GM21381 (cell line): ENCODE measurements around the gene EXOC2.

Experiments used
- ATAC-seq: cut with Tn5 transposase; IDR thresholded peaks from one replicate; pipeline ENCODE4 v1.9.1; 2021; ENCODE audit warnings: mild to moderate bottlenecking, moderate library complexity; ENCODE audit not compliant: unreplicated experiment

The EXOC2 gene

DNA sequence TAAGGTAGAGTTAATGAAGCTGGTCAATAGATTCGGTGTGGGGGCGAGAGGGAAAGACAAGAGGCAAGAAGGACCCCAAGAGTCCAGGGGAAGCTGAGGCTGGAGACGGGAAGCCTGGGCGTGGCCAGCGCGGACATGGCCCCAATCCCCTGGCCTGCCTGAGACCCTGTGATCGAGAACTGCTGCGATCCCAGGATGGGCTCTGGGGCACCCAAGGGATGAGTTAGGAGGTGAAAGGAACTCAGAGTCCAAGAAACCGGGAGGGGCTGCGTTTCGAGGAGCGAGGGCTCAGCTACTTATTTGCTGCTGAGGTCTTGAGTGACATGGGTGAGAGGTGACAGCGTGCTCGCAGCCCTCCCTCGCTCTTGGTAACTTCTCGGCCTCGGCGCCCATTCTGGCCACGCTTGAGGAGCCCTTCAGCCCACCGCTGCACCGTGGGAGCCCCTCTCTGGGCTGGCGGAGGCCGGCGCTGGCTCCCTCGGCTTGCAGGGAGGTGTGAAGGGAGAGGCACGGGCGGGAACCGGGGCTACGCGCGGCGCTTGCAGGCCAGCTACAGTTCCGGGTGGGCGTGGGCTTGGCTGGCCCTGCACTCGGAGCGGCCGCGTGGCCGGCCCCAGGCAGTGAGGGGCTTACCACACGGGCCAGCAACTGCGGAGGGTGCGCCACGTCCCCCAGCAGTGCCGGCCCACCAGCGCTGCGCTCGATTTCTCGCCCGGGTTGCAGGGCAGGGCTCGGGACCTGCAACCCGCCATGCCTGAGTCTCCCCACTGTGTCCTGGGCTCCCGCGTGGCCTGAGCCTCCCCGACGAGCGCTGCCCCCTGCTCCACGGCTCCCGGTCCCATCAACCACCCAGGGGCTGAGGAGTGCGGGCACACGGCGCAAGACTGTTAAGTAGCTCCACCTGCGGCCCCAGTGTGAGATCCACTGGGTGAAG, 243.2 kb downstream of the EXOC2 start:
- no peak for ATAC-seq

DNA sequence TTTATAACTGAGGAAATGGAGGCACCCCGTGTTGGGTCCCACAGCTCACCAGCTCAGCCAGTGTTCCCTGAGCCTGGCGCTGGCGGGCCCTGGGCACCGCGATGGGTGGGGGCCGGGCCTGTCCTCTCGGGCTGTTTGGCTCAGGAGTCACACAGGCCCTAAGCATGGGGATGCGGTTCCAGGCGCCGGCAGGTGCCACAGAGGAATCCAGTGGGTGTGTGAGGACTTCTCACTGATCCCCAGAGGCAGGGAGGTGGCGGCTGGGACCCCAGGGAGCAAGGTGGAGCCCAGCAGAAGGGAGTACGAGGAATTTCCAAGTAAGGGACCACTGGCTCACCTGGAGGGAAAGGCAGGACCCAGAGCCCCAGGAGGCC, 243.9 kb downstream of the EXOC2 start:
- no peak for ATAC-seq

DNA sequence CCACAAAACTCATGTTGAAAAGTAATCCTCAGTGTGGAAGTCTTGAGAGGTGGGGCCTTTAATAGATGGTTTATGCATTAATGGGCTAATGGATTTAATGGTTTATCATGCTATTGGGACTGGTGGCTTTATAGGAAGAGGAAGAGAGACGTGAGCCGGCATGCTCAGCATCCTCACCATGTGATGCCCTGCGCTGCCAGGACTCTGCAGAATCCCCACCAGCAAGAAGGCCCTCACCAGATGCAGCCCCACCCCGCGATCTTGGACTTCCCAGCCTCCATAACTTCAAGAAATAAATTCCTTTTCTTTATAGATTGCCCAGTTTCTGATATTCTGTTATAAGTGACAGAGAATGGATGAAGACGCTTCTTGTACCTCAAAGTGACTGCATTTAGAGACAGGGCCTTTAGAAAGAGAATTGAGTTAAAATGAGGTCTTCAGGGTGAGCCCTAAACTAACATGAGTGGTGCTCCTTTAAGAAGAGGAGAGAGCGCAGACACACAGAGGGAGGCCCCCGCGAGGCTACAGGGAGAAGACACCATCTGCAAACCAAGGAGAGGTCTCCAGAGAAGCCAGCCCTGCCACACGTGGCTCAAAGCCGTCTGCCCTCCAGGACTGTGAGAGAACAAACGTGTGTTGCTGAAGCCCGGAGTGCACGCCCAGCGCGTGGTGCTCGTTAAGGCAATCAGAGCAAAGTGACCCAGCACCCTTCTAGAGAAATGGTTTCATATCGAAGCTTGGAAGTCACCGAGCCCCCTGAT, 244.5 kb downstream of the EXOC2 start:
- no peak for ATAC-seq

DNA sequence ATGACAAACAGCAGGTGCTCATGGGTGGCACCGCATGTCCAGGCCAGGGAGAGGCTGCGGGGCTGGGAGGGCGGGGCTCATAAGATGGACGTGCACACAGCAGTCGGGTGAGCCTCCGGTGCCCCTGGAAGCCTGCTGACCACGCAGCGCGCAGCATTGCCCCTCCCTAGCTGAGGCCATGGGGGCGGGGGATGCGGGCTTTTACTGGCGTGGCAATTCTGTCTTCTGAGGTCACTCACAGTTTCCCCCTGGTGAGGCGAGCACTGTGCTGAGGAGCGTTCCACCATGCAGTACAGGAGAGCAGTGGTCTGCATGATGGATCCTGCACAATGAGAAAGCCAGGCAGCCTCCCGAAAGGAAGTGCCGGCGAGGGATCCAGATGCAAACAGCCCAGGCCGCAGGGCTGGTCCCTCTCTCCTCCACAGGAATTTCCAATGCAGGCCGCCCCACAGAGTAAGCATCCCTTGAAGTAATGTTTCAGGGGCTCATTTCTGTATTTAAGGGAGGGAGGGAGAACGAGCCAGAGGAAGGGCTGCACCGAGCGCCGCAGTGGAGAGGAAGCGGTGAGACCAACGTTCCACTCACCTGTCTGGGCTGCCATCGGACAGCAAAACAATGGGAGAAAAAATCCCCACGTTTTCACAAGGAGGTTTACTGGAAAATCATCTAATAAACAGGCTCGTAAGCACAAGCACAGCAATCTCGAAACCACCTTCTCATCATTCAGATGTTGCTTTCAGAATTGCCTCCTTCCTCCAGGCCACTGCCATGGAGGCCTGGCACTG, 245.4 kb downstream of the EXOC2 start:
- ATAC-seq = no peak

DNA sequence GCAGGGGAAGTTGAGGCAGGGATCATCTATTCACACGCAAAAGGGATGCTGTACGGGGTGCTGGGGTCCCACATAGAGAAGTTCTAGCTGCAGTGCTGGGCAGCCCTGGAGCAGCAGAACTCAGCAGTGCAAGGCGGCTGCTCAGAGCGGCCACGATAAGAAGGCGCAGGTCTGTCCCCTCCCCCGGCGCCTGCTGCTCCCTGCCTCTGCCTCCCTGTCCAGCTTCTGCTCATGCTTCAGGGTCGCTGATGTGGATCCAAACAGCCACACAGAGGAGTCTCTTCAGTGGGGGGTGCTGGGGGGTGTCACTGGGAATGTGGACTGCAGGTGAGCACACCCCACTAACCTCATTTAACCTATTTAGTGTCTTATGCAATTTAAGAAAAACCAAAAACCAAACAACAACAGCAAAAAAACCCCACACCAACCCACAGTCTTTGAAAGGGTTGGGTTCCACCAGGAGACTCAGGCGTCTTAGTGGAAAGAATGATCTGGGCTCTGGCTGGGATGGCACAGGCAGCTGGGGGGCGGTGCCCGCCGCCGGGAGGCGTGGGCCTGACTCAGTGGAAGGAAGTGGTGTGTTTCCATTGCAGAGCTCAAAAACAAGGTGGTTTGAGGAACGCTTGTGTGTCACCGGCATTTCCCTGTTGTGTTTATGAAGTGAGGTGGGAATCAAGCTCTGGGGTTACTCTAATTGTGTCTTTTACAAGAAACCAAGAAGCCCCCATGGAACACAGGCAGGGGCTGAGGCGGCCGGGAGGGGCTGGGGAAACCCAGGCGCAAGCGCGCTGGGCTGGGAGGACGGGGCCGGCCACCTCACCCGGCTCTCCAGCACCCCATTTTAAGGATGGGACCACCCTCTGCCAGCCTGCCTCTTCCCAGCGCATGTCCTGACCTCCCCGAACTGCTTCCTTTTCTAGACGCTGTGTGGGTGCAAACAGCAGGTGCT, 246.2 kb downstream of the EXOC2 start:
- ATAC-seq = no peak

DNA sequence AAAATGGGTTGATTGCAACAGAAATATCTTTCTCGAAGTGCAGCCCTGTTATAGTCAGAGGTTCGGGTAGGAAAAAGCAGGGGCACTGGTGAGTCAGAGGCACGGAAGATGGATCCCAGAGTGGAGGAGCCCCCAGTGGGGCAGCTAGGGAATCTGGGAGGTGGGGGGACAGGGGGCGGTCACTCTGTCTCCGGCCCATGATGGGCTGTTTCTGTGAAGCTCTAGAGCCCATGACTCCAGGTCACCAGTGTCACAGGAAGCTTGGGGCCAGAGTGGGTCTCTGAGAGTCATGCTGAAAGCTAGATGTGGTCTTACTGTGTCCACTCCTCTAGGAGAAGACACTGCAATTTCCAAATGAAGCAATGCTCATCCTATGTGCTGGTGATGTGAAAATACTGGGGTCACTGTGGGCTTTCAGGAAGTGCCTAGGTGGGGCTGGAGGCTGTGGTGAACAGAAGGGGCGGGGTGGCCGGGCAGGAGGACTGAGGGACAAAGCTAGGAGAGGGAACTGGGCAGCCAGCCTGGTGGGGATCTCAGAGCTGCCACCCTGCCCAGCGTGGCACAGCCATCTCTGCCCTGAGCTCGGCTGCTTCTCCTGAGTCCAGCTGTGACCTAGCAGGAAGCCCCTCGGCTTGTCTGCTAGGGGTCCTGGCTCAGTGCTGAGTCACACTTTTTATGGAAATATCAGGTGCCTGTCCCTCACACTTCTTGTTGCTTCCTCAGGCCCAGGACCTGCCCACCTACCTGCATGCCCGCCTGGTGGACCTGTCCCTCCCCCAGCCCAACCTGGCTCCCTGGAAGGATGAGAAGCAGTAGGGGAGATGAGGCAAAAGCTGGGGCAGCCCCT, 247.1 kb downstream of the EXOC2 start:
- no peak for ATAC-seq

DNA sequence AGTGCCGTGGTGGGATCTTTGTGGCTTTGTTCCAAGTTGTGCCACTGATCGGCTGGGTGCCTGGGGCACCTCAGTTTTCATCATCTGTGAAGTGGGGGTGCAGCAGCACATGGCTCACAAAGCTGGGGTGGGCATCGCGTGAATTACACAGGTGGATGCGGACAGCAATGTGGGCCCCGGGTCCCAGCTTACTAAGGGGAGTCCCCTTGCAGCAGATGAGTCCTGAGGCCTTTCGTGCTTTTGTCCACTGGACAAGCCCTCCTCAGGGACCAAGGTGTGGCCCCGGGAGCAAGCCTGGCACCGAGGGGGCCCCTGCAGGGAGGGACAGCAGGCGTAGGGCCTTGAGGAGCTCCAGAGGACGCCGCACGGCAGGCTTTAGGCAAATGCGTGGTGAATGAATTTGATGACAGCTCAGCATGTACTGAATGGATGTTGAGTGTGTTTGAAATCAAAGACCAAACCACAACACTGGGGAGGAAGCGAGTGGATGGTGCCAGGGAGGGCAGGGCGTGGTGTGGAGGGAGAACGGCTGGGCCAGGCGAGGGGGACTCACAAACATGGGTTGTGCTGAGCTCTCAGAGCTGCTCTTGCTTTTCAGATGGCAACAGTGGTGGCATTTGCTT, 248.2 kb downstream of the EXOC2 start:
- no peak for ATAC-seq

DNA sequence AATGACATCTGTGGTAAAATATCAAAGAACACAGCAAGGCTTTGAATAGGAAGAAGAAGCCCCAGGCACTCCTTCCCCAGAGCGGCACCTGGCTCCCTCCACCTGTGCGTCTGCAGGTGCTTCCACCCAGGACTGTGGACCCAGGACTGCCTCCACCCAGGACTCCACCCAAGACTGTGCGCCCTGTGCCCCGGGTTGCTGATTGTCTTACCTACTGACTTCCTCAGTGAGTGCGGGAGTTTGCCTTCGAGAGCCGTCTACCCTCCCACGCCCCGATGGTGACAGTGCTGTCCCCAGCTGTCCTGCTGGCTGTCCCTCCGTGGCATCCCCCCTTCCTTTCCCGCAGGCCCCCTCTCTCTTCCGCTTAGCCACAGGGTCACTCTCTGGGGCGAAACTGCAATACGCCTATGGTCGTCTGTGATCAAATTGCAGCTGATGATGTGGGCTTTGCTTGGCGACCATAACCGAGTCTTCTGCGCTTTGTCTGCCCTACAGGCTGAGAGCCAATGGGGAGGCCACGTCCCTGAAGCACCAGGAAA, 249.2 kb downstream of the EXOC2 start:
- no peak for ATAC-seq

DNA sequence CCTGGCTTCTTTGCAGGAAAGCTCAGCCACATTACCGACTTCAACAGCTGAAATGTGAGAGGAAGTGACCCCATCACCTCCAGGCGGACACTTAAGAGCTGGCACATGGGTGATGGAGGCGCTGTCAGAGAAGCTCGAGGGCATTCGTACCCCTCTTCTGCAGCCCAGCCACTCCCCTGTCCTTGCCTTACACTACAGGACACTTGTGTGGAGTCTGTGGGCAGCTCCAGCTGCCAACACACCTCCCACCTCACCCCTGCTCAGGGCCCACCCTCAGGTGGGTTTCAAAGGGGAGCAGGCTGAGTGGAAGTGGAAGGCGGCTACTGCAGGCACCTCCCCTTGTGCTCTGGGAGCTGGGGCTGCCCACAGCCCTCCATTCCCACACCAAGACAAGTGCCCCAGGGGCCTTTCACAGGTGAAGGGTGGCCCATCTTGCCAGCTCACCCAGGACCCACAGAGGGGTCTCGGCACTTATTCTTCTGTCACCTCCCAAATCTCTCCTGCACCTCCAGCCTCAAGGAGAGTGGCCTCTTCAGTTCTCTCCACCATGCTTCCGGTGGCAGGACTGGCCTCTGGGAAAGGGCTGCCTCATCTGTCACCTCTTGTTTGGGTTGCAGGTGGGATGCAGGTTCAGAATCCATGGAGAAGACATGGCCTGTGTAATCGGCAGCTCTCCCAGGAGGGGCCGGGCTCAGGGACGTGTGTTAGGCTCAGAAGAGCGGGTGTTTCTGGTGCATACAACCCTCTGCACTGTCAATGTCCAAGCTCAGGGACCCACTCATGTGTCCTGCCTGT, 251.6 kb downstream of the EXOC2 start:
- ATAC-seq = no peak

DNA sequence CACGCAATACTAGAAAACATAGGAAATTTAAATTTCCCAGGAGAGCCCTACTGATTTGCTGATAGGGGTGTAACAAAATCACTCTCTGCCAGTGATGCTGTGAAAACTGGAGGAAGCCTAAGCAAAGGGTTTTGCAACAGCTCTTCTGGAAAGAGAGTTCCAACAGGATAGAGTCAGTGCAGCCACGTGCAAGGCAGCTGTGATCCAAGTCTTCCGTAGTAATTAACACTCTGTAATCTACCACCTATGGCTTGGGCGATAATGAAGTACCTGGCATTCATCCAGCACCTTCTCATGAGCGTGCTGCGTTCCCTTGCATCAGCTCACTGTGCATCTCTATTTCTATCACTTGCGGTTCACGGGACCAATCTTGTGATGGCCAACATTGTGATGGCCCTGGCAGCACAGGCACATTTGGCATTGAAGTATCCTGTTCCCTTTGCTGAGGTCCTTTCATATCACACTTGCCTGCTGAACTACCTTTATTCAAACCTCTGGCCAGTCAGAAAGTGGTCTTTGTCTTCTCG, 253.2 kb downstream of the EXOC2 start:
- no peak for ATAC-seq

DNA sequence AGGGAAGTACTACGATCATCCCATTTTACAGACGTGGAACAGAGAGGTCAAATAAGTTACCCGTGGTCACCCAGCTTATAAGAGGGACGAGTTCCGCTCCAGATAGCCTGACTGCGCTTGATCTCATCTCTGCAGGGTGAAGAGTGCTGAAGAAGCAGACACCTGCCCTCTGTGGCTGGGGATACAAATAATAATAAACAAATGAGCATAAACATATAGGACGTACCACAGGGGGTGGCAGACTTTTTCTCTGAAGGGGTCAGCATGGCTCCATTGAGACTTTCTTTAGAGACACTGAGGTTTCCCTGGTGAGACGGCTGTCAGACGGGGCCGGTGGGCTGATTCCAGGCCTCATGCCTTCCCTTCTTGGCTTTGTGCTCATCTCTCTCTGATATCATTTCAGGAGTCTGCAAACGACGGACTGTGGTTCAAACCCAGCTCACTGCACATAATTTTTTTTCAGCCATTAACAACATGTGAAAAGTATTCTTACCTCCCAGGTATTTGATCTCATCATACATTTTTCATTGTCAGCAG, 254.2 kb downstream of the EXOC2 start:
- no peak for ATAC-seq

DNA sequence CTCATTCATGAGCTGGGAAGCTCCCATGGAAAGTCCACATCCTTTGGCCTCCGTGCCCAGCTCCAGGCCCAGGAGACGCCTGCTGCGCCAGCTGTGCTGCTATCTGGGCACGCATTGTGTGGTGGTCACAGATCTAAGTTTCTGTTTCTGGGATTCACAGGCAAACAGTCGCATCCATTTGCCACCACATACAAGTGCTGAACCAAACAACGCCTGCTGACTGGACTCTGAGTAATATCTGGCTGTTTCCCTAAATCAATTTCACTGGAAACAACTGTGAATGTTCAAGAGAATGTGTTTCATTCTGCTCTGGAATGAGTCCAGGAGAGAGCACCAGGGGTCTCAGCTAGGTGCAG, 255.9 kb downstream of the EXOC2 start:
- ATAC-seq = no peak

DNA sequence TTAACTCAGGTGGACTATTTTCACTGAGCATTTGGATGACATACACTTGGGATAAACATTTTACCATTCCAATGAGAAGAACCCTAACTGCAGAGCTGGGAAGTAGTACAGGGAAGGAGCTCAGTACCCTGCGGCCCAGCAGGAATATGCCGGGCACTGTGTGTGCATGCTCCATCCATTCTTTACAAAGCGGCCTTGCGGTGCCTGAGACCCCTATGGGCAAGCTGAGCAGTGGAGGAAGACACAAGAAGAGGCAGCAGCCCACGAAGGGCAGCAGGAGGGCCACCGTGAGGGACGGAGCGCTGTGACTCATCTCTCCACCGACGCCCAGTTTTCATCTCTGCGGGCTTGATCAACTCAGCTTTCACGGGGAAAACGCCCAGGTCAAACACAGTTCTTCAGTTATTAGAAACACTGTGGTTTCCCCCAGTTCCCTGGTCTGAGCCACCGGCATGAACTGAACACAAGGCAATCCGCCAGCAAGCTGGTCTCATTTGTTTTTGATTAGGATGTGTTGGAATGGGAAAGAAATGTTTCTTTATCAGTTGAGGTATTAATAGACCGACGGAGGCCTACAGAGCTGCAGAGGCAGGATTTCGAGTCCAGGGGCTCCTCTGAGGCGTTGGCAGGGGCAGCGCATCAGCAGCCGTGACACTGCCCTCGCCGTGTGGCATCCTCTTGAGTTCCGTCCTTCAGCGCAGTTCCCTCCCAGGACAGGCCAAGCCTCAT, 256.5 kb downstream of the EXOC2 start:
- no peak for ATAC-seq

DNA sequence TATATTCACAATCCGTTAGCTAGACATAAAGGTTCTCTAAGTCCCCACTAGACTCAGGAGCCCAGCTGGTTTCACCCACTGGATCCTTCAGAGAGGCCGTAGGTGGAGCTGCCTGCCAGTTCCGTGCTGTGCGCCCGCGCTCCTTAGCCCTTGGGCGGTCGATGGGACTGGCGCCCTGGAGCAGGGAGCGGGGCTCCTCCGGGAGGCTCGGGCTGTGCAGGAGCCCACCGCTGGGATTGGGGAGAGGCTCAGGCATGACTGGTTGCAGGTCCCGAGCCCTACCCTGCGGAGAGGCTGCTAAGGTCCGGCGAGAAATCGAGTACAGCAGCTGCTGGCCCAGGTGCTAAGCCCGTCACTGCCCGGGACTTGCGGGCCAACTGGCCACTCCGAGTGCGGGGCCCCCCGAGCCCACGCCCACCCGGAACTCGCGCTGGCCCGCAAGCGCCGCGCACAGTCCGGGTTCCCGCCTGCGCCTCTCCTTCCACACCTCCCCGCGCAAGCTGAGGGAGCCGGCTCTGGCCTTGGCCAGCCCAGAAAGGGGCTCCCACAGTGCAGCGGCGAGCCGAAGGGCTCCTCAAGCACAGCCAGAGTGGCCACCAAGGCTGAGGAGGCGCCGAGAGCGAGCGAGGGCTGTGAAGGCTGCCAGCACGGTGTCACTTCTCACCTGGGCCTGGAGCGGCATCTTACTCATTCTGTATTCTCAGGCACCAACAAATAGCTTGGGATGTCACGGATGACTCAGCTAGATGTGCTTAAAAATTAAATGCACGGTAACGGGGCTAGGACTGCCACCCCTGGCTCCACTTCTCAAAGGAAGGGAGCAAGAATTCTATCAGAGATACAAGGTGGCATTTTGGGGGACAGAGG, 257.3 kb downstream of the EXOC2 start:
- no peak for ATAC-seq
